Loucy (cell line): Measurements from ENCODE around the gene DNAH11.

Experiments used
- H2AFZ ChIP-seq: fragments of 200-600 bp; sonication (generic); 2 replicates; pipeline ENCODE4 v1.6.0; 2016; ENCODE audit warnings: antibody characterized with exemption, mild to moderate bottlenecking, low read length, moderate library complexity
- H3F3A ChIP-seq: fragments of 200-600 bp; 2 replicates; pipeline ENCODE4 v1.6.0; 2016; ENCODE audit warnings: antibody characterized with exemption, low read depth, mild to moderate bottlenecking
- H3K27me3 ChIP-seq: fragments of 200-600 bp; sonication (generic); 2 replicates; pipeline ENCODE4 v1.6.1; 2014; ENCODE audit warnings: low read length, mild to moderate bottlenecking; ENCODE audit not compliant: insufficient read depth, poor library complexity, severe bottlenecking
- H3K36me3 ChIP-seq: fragments of 200-600 bp; sonication (generic); 2 replicates; pipeline ENCODE4 v1.6.1; 2016; ENCODE audit warnings: low read length; ENCODE audit not compliant: insufficient read depth
- H3K4me1 ChIP-seq: fragments of 200-600 bp; sonication (generic); 2 replicates; pipeline ENCODE4 v1.5.1; 2014; ENCODE audit warnings: low read length, mild to moderate bottlenecking; ENCODE audit not compliant: insufficient read depth, poor library complexity, severe bottlenecking
- H3K4me2 ChIP-seq: fragments of 200-600 bp; sonication (generic); 2 replicates; pipeline ENCODE4 v1.6.0; 2014; ENCODE audit warnings: antibody characterized with exemption, low read length, low read depth, mild to moderate bottlenecking; ENCODE audit not compliant: poor library complexity, severe bottlenecking
- H3K4me3 ChIP-seq: fragments of 200-600 bp; sonication (generic); 2 replicates; pipeline ENCODE4 v1.5.1; 2014; ENCODE audit warnings: low read length, mild to moderate bottlenecking, mixed read lengths; ENCODE audit not compliant: poor library complexity, severe bottlenecking
- H3K79me2 ChIP-seq: fragments of 200-600 bp; sonication (generic); 2 replicates; pipeline ENCODE4 v1.6.1; 2014; ENCODE audit warnings: low read length; ENCODE audit not compliant: insufficient read depth
- H3K9ac ChIP-seq: fragments of 200-600 bp; sonication (generic); 2 replicates; pipeline ENCODE4 v1.6.0; 2014; ENCODE audit warnings: mild to moderate bottlenecking, low read depth, low read length, moderate library complexity; ENCODE audit not compliant: poor library complexity, severe bottlenecking
- H3K9me2 ChIP-seq: fragments of 200-600 bp; sonication (generic); replicated peaks from 2 replicates; pipeline ENCODE4 v1.6.1; 2016; ENCODE audit warnings: low read depth, low read length, mixed read lengths
- H3K9me3 ChIP-seq: fragments of 200-600 bp; sonication (generic); 2 replicates; pipeline ENCODE4 v1.6.1; 2014; ENCODE audit warnings: mild to moderate bottlenecking, antibody characterized with exemption, low read length, low read depth; ENCODE audit not compliant: insufficient read depth
- H4K20me1 ChIP-seq: fragments of 200-600 bp; sonication (generic); 2 replicates; pipeline ENCODE4 v1.6.0; 2014; ENCODE audit warnings: antibody characterized with exemption, low read length, mild to moderate bottlenecking; ENCODE audit not compliant: insufficient read depth, poor library complexity, severe bottlenecking
- CTCF ChIP-seq: fragments of 200-600 bp; sonication (generic); conservative IDR thresholded peaks from 2 replicates; pipeline ENCODE4 v1.5.1; 2014; ENCODE audit warnings: mild to moderate bottlenecking, antibody characterized with exemption, low read length
- EZH2phosphoT487 ChIP-seq: fragments of 200-600 bp; IDR thresholded peaks from 2 replicates; pipeline ENCODE4 v1.6.1; 2018; ENCODE audit warnings: antibody characterized with exemption, mild to moderate bottlenecking, moderate library complexity, borderline replicate concordance

DNAH11 gene

GRCh38 chr7:21656081-21656480 lies 113.2 kb downstream of the DNAH11 start:
- no peaks in the 10 kb centered on the region for H3K27me3 ChIP-seq
- H2AFZ ChIP-seq: no peak overlapping the region
- H4K20me1 ChIP-seq: no peaks in the 10 kb centered on the region
- H3K4me3 ChIP-seq: no peak overlapping the region
- no peak overlapping the region for H3K9ac ChIP-seq
- H3K36me3 ChIP-seq: no peaks in the 10 kb centered on the region
- H3K4me2 ChIP-seq: no peak overlapping the region
- H3F3A ChIP-seq: no peaks in the 10 kb centered on the region
- H3K9me2 ChIP-seq: no peaks in the 10 kb centered on the region
- no peaks in the 10 kb centered on the region for H3K4me1 ChIP-seq
- H3K79me2 ChIP-seq: no peaks in the 10 kb centered on the region
- no peaks in the 10 kb centered on the region for H3K9me3 ChIP-seq
- no peak for TF ChIP-seq CTCF
- no peak for TF ChIP-seq EZH2phosphoT487

GRCh38 chr7:21656796-21657195 lies 114.0 kb downstream of the DNAH11 start:
- Histone ChIP-seq H3K9me2 (no peaks in the 10 kb centered on the region), H3F3A (no peaks in the 10 kb centered on the region), H2AFZ (no peak overlapping the region), H3K4me1 (no peaks in the 10 kb centered on the region), H3K9me3 (no peaks in the 10 kb centered on the region), H3K36me3 (no peaks in the 10 kb centered on the region), H3K79me2 (no peaks in the 10 kb centered on the region), H3K4me3 (no peak overlapping the region), H3K9ac (no peak overlapping the region), H3K27me3 (no peaks in the 10 kb centered on the region), H3K4me2 (no peak overlapping the region), H4K20me1 (no peaks in the 10 kb centered on the region)
- TF ChIP-seq EZH2phosphoT487: no peak
- TF ChIP-seq CTCF: no peak

- no peaks in the 10 kb centered on the region for H4K20me1 ChIP-seq
- H3F3A ChIP-seq: no peaks in the 10 kb centered on the region
- H3K4me1 ChIP-seq: no peaks in the 10 kb centered on the region
- no peak overlapping the region for H3K9ac ChIP-seq
- H3K4me2 ChIP-seq: no peak overlapping the region
- H3K27me3 ChIP-seq: no peaks in the 10 kb centered on the region
- no peaks in the 10 kb centered on the region for H3K79me2 ChIP-seq
- H3K4me3 ChIP-seq: no peak overlapping the region
- H3K36me3 ChIP-seq: no peaks in the 10 kb centered on the region
- H3K9me2 ChIP-seq: no peaks in the 10 kb centered on the region
- H2AFZ ChIP-seq: no peak overlapping the region
- TF ChIP-seq CTCF (no peak), EZH2phosphoT487 (no peak)
- no peaks in the 10 kb centered on the region for H3K9me3 ChIP-seq
Measured at GRCh38 chr7:21670496-21670895, 127.7 kb downstream of the DNAH11 start.
